Vagina (tissue), 2 donors: ENCODE measurements around the gene LGR6.
"Not testable (repeated sequence)": the region's sequence is repeated elsewhere in the genome, so short reads cannot be mapped to it uniquely, and the experiment has no call there.

Source experiments
- POLR2A ChIP-seq, 2 donors: fragments of 450-650 bp; IDR thresholded peaks; one replicate each; pipeline ENCODE4 v1.6.1; 2017; ENCODE audit warnings: antibody characterized with exemption in 2 of 2, mild to moderate bottlenecking in 2 of 2, moderate library complexity in 2 of 2
- POLR2AphosphoS5 ChIP-seq, 2 donors: sonication (generic); formaldehyde crosslinking; IDR thresholded peaks; one replicate each; pipeline ENCODE4 v1.9.0; 2017; ENCODE audit warnings: antibody characterized with exemption in 2 of 2, mild to moderate bottlenecking in 2 of 2, low read depth in 1 of 2; ENCODE audit not compliant: insufficient read depth in 1 of 2
- TF ChIP-seq, protein P1 (sequence below), 3 experiments: fragments of 450-650 bp in 2 of 3; fragments of 200-600 bp in 1 of 3; sonication (generic) in 1 of 3; IDR thresholded peaks; one replicate each; pipeline ENCODE4 v1.5.1; 2017 to 2019; ENCODE audit warnings: antibody characterized with exemption in 3 of 3, mild to moderate bottlenecking in 2 of 3, moderate library complexity in 2 of 3

DNA sequence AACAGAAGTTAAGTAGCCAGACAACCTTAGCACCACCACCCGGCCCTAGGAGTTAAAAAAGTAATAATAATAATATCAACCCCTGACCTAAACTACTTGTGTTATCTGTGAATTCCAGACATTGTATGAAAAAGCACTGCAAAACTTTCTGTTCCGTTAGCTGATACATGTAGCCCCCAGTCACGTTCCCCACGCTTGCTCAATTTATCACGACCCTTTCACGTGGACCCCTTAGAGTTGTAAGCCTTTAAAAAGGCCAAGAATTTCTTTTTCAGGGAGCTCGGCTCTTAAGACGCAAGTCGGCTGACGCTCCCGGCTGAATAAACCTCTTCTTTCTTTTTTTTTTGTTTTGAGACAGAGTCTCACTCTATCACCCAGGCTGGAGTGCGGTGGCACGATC is 26.5 kb upstream of the LGR6 start:
- TF ChIP-seq, protein P1, sequence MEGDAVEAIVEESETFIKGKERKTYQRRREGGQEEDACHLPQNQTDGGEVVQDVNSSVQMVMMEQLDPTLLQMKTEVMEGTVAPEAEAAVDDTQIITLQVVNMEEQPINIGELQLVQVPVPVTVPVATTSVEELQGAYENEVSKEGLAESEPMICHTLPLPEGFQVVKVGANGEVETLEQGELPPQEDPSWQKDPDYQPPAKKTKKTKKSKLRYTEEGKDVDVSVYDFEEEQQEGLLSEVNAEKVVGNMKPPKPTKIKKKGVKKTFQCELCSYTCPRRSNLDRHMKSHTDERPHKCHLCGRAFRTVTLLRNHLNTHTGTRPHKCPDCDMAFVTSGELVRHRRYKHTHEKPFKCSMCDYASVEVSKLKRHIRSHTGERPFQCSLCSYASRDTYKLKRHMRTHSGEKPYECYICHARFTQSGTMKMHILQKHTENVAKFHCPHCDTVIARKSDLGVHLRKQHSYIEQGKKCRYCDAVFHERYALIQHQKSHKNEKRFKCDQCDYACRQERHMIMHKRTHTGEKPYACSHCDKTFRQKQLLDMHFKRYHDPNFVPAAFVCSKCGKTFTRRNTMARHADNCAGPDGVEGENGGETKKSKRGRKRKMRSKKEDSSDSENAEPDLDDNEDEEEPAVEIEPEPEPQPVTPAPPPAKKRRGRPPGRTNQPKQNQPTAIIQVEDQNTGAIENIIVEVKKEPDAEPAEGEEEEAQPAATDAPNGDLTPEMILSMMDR (IDR thresholded peaks at IDR 0.05) = not testable (repeated sequence)
- not testable (repeated sequence) for TF ChIP-seq POLR2AphosphoS5 (IDR thresholded peaks at IDR 0.05; ENCODE audit: insufficient read depth in 1 of 2, low read depth in 1 of 2); POLR2A (IDR thresholded peaks at IDR 0.05)
